Measurements from ENCODE around the gene UGCG. TPM values are rescaled to one million over a fixed set of nuclear protein-coding genes. Genes with fewer than 3 reads are reported as not detected.

The UGCG gene
- total RNA-seq, 3 donors from 2014 or later = 22.4 to 57.1 (median 55.1) TPM

DNA sequence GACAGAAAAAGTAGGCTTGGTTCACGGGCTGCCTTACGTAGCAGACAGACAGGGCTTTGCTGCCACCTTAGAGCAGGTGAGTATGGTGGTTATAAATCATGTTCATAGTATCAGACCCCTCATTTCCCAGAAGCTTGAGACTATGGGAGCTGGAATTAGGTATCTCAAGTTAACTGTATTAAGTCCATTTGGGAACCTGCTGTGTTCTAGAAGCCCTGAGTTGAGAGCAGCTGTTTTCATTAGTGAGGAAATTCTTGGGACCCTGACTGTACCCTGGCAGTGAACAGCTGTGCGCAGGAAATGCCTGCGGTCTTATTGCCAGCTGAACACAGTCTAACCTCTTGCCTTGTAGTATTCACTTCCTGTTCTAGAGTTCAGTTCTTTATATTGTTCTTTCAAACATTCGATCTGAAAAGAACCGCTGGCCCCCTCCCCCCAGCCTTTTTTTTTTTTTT, 29.8 kb downstream of the UGCG start:
- Histone ChIP-seq H3K9me3 (no peaks in the 10 kb centered on the region), H3K4me1 (no peaks in the 10 kb centered on the region), H3K4me3 (no peak overlapping the region), H3K27ac (peak overlapping the region in 1 of 2 donors; percentile 66), H3K36me3 (no peaks in the 10 kb centered on the region), H3K27me3 (no peaks in the 10 kb centered on the region)
- TF ChIP-seq POLR2AphosphoS5 (IDR thresholded peaks at IDR 0.05) (peak in 1 of 3 donors; percentile 25), POLR2A (IDR thresholded peaks at IDR 0.05) (no peak)
- intact Hi-C loops (cut with DNase I; ENCODE audit: low total_unique reads) = no loop called here
- no peak for DNase-seq (ENCODE audit: low spot score in 2 of 2)

DNA sequence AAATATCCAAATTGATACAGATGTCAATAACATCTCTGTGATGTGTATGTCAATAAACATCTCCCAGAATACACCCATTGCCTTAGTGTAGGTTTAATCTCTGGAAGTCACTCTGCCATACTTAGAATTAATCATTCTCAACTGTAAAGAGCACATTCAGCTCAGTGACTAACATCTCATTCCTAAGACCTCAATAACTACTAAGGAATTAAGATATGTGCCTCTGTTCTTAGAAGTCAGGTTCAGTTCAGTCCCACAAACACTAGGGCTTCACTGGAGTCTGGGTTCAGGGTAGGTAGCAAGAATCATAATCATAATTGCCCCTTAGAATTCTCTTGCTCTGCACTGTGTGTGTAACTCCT, 31.7 kb downstream of the UGCG start:
- Histone ChIP-seq H3K4me1 (no peaks in the 10 kb centered on the region), H3K27me3 (no peaks in the 10 kb centered on the region), H3K4me3 (no peak overlapping the region), H3K27ac (no peak overlapping the region), H3K9me3 (no peaks in the 10 kb centered on the region), H3K36me3 (no peaks in the 10 kb centered on the region)
- TF ChIP-seq POLR2AphosphoS5 (IDR thresholded peaks at IDR 0.05) (no peak), POLR2A (IDR thresholded peaks at IDR 0.05) (no peak)
- TF ChIP-seq, protein P1, sequence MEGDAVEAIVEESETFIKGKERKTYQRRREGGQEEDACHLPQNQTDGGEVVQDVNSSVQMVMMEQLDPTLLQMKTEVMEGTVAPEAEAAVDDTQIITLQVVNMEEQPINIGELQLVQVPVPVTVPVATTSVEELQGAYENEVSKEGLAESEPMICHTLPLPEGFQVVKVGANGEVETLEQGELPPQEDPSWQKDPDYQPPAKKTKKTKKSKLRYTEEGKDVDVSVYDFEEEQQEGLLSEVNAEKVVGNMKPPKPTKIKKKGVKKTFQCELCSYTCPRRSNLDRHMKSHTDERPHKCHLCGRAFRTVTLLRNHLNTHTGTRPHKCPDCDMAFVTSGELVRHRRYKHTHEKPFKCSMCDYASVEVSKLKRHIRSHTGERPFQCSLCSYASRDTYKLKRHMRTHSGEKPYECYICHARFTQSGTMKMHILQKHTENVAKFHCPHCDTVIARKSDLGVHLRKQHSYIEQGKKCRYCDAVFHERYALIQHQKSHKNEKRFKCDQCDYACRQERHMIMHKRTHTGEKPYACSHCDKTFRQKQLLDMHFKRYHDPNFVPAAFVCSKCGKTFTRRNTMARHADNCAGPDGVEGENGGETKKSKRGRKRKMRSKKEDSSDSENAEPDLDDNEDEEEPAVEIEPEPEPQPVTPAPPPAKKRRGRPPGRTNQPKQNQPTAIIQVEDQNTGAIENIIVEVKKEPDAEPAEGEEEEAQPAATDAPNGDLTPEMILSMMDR (IDR thresholded peaks at IDR 0.05) = no peak
- no peak for DNase-seq (ENCODE audit: low spot score in 2 of 2)
- intact Hi-C loops (cut with DNase I; ENCODE audit: low total_unique reads) = no loop called here

DNA sequence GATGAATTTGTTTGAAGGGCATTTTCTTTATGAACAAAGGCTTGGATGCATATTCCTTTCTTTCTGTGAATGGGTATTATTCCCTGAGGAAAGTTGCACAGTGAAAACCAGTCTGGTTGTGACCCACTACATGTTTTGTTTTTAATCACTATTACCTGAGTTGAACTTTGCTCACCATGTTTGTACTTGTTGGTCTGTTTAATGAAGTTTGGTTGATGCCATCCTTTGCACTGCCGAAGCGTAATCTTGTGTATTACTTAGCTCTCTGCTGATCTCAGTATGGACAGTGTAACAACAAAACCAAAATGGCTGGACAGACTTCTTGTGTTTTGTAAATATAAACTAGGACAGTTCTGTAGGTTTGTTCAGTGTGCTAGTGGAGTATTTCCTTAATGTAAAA, 38.1 kb downstream of the UGCG start:
- no peaks in the 10 kb centered on the region for H3K4me1 ChIP-seq
- intact Hi-C loops (cut with DNase I; ENCODE audit: low total_unique reads) = no loop called here
- DNase-seq (ENCODE audit: low spot score in 2 of 2) = no peak
- no peaks in the 10 kb centered on the region for H3K27me3 ChIP-seq
- H3K4me3 ChIP-seq = no peak overlapping the region
- H3K27ac ChIP-seq = no peak overlapping the region
- TF ChIP-seq POLR2A (IDR thresholded peaks at IDR 0.05) = no peak
- no peak for TF ChIP-seq POLR2AphosphoS5 (IDR thresholded peaks at IDR 0.05)
- H3K9me3 ChIP-seq = no peaks in the 10 kb centered on the region
- H3K36me3 ChIP-seq = no peaks in the 10 kb centered on the region

DNA sequence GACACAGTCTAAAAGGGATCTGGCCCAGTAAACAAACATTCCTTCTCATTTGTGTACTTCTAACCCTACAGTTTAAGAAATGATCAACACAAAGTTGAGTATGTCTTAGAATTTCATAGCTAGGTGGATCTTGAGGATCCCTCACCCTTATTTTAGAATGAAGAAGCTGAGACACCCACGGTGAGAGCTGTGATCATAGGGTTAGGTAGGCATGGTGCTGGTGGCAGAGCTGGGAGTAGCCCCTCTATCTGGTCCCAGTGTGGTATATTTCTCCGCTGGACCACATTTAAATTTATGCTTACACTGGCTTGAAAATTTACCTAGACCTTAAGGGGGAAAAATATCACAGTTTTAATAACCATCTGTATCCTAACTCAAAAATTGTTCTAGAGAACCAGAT, 39.8 kb downstream of the UGCG start:
- Histone ChIP-seq H3K27ac (no peak overlapping the region), H3K4me1 (no peaks in the 10 kb centered on the region), H3K9me3 (no peaks in the 10 kb centered on the region), H3K27me3 (no peaks in the 10 kb centered on the region), H3K4me3 (no peak overlapping the region), H3K36me3 (no peaks in the 10 kb centered on the region)
- intact Hi-C loops (cut with DNase I; ENCODE audit: low total_unique reads) = no loop called here
- no peak for DNase-seq (ENCODE audit: low spot score in 2 of 2)
- no peak for TF ChIP-seq POLR2A (IDR thresholded peaks at IDR 0.05)
- no peak for TF ChIP-seq POLR2AphosphoS5 (IDR thresholded peaks at IDR 0.05)
- TF ChIP-seq, protein P1 (IDR thresholded peaks at IDR 0.05) = no peak

DNA sequence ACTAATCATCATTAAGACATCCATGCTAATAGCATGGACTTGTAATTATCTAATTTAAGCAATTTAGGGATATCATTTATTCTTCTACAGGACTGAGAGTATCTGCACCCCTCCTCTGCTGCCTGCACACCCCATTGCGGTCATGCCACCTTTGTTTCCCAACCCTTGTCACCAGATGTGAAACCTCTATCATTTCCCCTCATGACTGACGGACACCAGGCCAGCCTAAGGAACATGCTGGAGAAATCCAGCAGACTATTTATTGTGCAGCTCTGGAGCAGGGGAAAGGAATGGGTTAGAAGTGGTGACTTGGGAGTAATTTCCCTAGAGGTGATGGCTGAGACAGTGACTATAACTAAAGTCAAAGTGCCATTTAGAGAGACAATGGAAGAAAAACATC, 40.7 kb downstream of the UGCG start:
- DNase-seq (ENCODE audit: low spot score in 2 of 2) = no peak
- Histone ChIP-seq H3K27me3 (no peaks in the 10 kb centered on the region), H3K27ac (no peak overlapping the region), H3K4me1 (no peaks in the 10 kb centered on the region), H3K4me3 (no peak overlapping the region), H3K9me3 (no peaks in the 10 kb centered on the region), H3K36me3 (no peaks in the 10 kb centered on the region)
- TF ChIP-seq POLR2AphosphoS5 (IDR thresholded peaks at IDR 0.05) = no peak
- intact Hi-C loops (cut with DNase I; ENCODE audit: low total_unique reads) = no loop called here

DNA sequence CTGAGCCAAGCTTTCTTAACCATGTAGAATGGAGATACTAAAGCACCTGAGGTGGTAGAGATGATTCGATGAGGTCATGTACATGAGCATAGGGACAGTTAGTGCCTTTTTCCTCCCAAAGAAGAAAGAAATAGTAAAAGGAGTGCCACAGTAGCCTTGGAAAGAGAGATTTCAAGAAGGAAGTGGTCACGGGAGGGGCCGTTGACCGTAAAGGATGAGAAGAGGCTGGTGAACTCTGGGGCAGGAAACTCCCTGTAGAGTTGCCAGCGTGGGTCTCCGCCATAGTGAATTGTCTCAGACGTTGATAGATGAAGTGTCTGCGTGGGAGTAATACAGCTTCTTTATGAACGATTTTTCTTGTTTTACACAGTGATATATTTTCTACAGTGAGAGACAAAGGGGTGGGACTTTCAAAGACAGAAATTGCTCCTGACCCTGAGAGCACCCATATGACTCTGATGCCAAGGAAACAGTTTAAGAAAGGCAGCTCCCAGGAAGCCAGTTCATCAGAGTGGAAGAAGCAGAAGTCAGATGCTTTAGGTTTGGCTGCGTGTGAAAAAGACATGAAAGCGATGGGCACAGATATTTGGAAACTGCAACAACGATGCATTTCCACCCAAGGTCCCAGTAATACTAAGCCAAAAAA, 41.3 kb downstream of the UGCG start:
- no peak for TF ChIP-seq POLR2A (IDR thresholded peaks at IDR 0.05)
- TF ChIP-seq, protein P1 (IDR thresholded peaks at IDR 0.05) = no peak
- TF ChIP-seq POLR2AphosphoS5 (IDR thresholded peaks at IDR 0.05) = no peak
- Histone ChIP-seq H3K9me3 (no peaks in the 10 kb centered on the region), H3K4me3 (no peak overlapping the region), H3K36me3 (no peaks in the 10 kb centered on the region), H3K27ac (peak overlapping the region in 1 of 2 donors; percentile 30), H3K27me3 (no peaks in the 10 kb centered on the region), H3K4me1 (no peaks in the 10 kb centered on the region)
- no peak for DNase-seq (ENCODE audit: low spot score in 2 of 2)
- intact Hi-C loops (cut with DNase I; ENCODE audit: low total_unique reads) = no loop called here

Data from breast epithelium (tissue), 4 donors.